GM13976 (cell line): ENCODE data around the gene PHACTR4.
"Not testable (repeated sequence)": the region's sequence is repeated elsewhere in the genome, so short reads cannot be mapped to it uniquely, and the experiment has no call there.

Experiments
- DNase-seq: peaks from one replicate; pipeline ENCODE4 v3.0.0; 2012; ENCODE audit warnings: low spot score
- in situ Hi-C: fragments of 300-500 bp; cut with MboI; formaldehyde crosslinking; loops from one replicate; pipeline ENCODE4 v1.12.0; 2022; ENCODE audit warnings: low sequenced_read_pairs, mixed read lengths, inconsistent platforms; ENCODE audit not compliant: unreplicated experiment
- TF ChIP-seq, protein P1 (sequence below): IDR thresholded peaks from 2 replicates; pipeline ENCODE4 v1.5.1; 2012; ENCODE audit warnings: borderline replicate concordance, mild to moderate bottlenecking; ENCODE audit not compliant: insufficient read depth; ENCODE audit errors: extremely low read depth, missing control alignments, control extremely low read depth

PHACTR4 gene

DNA sequence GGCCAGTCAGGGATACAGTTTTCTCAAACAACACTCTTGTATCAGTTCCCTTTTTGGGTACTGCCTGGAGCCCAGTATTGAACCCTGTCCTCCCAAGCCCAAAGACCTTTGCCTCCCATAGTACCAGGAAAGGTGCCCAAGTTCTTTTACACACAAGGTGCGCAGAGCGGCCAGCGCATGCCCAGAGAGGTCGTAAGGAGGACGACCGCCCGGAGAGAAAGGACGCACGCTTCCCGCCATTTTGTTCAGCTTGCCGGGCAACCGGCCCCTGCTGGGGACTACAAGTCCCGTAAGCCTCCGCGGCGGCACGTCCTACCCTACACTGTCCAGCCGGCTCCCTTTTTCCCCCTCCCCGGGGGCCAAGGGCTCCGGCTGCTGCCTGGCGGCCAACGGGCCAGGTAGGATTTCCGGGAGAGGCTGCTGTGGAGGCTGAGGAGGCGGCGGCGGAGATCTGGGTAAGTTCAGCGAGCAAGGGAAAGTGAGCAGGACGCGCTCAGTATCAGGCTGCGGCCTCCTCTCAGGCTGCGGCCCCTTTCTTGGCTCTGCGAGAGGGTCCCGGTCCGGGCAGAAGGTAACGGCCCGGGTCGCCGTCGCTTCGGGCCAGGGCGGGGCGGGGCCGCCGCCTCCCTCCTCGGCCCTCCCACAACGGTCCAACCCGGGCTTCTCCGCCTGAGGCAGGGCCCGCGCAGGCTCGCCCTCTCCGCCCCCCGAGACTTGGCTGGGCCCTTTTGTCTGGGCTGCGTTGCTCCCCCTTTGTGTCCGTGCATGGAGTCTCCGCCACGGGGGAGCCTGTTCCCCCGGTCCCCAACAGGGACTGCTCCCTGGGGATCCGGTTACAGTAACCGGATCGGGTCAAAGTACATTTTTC is at the start of gene PHACTR4:
TSS of gene PHACTR4 (plus strand) at position 370 of the 868 bp plus-strand sequence. CDS start 37,708 bp downstream, outside the sequence.
- in situ Hi-C loops: no loop called here
- TF ChIP-seq, protein P1, sequence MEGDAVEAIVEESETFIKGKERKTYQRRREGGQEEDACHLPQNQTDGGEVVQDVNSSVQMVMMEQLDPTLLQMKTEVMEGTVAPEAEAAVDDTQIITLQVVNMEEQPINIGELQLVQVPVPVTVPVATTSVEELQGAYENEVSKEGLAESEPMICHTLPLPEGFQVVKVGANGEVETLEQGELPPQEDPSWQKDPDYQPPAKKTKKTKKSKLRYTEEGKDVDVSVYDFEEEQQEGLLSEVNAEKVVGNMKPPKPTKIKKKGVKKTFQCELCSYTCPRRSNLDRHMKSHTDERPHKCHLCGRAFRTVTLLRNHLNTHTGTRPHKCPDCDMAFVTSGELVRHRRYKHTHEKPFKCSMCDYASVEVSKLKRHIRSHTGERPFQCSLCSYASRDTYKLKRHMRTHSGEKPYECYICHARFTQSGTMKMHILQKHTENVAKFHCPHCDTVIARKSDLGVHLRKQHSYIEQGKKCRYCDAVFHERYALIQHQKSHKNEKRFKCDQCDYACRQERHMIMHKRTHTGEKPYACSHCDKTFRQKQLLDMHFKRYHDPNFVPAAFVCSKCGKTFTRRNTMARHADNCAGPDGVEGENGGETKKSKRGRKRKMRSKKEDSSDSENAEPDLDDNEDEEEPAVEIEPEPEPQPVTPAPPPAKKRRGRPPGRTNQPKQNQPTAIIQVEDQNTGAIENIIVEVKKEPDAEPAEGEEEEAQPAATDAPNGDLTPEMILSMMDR: no peak
- peak; percentile 95 for DNase-seq

DNA sequence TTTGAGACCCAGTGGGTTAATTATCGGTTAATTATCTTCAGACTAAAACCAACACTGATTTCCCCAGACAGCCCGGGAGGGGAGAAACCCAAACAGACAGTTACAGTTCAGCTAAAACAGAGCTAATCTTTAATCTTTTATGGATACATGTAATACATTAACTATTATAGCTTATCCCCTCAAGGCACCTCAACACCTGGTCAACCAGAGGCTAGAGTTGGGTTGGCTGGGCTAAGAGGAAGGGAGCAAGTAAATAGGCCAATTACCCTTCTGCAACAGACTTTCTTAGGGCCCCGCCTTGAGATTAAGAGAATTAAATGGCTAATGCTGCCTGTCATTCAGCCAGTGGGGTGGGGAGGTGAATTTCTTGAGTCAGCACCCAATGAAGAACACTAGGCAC is 47.3 kb upstream of the PHACTR4 start:
- in situ Hi-C loops: no loop called here
- TF ChIP-seq, protein P1: no peak
- DNase-seq: no peak

DNA sequence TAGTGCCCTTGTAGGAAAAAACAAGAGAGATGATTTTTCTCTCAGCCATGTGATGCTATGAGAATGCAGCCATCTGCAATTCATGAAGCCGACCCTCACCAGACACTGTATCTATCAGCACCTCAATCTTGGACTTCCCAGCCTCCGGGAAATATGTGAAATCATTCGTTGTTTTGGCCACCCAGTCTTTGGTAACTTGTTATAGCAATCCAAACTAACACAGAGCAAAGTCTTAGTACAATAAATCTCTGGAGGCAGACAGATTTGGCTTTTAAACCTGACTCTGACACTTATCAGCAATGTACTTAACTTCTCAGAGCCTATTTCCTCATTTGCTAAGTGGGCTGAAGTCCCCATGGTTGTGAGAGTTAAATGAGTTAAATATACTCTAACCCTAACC is 45.8 kb upstream of the PHACTR4 start:
- no peak for DNase-seq
- TF ChIP-seq, protein P1: no peak
- in situ Hi-C loops: no loop called here

- TF ChIP-seq, protein P1: no peak
- no peak for DNase-seq
- in situ Hi-C loops: no loop called here
Measured at GRCh38 chr1:28326515-28326914, 43.0 kb upstream of the PHACTR4 start.

GRCh38 chr1:28326984-28327383 is 42.6 kb upstream of the PHACTR4 start:
- TF ChIP-seq, protein P1: no peak
- in situ Hi-C loops: no loop called here

DNA sequence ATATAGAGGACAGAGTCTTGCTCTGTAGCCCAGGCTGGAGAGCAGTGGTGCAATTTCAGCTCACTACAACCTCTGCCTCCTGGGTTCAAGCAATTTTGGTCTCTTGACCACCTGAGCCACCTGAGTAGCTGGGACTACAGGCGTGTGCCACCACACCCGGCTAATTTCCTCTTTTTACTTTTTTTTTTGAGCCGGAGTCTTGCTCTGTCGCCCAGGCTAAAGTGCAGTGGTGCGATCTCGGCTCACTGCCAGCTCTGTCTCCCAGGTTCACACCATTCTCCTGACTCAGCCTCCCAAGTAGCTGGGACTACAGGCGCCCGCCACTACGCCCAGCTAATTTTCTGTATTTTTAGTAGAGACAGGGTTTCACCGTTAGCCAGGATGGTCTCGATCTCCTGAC is 42.1 kb upstream of the PHACTR4 start:
- not testable (repeated sequence) for DNase-seq

More at GRCh38 chr1:28326984-28327383, 42.6 kb upstream of the PHACTR4 start:
- DNase-seq: no peak

DNA sequence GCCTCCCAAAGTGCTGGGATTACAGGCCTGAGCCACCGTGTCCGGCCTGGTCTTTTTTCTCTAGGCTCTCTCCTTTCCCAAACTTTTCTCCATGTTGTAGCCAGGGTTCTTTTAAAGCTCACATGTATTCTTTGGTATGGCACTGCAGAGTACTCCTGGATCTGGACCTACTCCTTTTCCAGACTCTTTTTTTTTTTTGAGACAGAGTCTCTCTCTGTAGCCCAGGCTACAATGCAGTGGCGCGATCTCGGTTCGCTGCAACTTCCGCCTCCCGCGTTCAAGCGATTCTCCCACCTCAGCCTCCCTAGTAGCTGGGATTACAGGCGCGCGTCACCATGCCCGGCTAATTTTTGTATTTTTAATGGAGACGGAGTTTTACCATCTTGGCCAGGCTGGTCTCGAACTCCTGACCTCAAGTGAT is 41.3 kb upstream of the PHACTR4 start:
- no peak for DNase-seq
- TF ChIP-seq, protein P1: no peak
- in situ Hi-C loops: no loop called here

More for the DNA sequence above, 42.1 kb upstream of the PHACTR4 start:
- in situ Hi-C loops: not testable (repeated sequence)
